Measurements from ENCODE around the gene CENPX. TPM values are rescaled to one million over a fixed set of nuclear protein-coding genes. Genes with fewer than 3 reads are reported as not detected.

The CENPX gene
- total RNA-seq, 1 donor from 2014 or later = 26.3 TPM

DNA sequence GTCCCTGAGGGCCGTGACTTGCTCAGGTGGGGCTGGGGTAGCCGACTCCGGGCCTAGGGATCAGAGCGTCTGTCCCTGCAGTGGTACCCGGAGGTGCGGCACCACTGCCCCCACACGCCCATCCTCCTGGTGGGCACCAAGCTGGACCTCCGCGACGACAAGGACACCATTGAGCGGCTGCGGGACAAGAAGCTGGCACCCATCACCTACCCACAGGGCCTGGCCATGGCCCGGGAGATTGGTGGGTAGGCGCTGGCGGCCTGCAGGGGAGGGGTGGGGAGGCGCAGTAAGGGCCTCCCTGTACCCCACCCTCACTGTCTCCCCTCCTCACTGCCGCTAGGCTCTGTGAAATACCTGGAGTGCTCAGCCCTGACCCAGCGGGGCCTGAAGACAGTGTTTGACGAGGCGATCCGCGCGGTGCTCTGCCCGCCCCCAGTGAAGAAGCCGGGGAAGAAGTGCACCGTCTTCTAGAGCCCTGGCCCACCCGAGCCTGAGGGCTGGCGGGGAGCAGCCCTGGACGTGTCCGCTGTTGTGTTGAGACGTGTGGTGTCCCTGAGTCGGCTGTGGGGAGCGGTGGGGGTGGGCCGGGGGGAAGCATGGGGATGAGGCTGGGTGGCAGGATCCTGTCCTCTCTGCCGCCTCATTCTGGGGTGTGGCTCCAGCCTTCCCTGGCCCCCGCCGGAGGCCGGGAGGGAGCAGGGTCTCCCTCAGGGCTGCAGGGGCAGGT lies 10.8 kb upstream of the CENPX start:
- no peak for TF ChIP-seq CTCF (IDR thresholded peaks at IDR 0.05; ENCODE audit: borderline replicate concordance)
- no peaks in the 10 kb centered on the region for H3K36me3 ChIP-seq
- H3K27me3 ChIP-seq (ENCODE audit: low read depth) = peaks cover 9% of the 10 kb centered on the region
- intact Hi-C loops (cut with micrococcal nuclease) = loop anchor here (5.0 kb wide), 1 partner anchor 114 kb away; no protein-coding TSS in a partner anchor
- DNase-seq = no peak
- H3K4me1 ChIP-seq = peaks cover 52% of the 10 kb centered on the region
- H3K9me3 ChIP-seq (replicated peaks) = no peaks in the 10 kb centered on the region
- H3K4me3 ChIP-seq = no peak overlapping the region
- no peak overlapping the region for H3K27ac ChIP-seq (replicated peaks)

DNA sequence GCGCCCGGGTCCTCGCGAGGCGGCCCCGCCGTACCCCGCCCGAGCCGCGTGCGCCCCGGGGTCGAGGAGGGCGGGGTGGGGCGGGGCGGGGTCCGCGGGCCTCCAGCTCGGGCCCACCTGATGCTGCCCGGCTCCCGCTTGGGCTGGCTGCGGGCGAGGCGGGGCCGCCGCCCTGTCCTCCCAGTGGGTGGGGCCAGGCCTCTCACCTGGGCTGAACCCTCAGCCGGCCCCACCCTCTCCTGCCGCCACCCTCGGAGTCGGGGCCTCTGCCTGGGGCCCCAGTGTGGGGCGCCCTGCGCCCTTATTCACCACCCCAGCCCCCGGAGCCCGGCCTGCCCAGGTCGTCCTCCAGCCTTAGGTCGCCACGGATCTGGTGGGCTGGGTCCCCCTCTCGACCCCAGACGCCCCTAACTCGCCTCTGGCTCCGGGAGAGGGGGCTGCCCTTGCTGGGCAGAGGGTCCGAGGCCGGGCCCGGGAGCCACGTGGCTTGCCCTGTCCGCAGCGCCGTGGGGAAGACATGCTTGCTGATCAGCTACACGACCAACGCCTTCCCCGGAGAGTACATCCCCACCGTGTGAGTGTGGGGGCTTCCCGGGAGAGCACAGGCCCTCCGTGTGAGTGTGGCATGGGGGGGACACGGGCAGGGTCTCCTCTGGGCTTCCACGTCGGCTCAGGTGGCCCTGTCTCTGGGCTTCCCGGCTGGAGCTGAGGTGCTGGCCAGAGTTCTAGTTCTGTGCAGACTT lies 9.4 kb upstream of the CENPX start:
- Histone ChIP-seq H3K9me3 (replicated peaks) (no peaks in the 10 kb centered on the region), H3K27me3 (ENCODE audit: low read depth) (peaks cover 9% of the 10 kb centered on the region), H3K4me1 (peaks cover 47% of the 10 kb centered on the region), H3K27ac (replicated peaks) (no peak overlapping the region), H3K36me3 (no peaks in the 10 kb centered on the region), H3K4me3 (peak overlapping the region; percentile 52)
- no peak for DNase-seq
- TF ChIP-seq CTCF (IDR thresholded peaks at IDR 0.05; ENCODE audit: borderline replicate concordance) = no peak
- intact Hi-C loops (cut with micrococcal nuclease) = loop anchor here (5.0 kb wide), 1 partner anchor 115 kb away; no protein-coding TSS in a partner anchor

DNA sequence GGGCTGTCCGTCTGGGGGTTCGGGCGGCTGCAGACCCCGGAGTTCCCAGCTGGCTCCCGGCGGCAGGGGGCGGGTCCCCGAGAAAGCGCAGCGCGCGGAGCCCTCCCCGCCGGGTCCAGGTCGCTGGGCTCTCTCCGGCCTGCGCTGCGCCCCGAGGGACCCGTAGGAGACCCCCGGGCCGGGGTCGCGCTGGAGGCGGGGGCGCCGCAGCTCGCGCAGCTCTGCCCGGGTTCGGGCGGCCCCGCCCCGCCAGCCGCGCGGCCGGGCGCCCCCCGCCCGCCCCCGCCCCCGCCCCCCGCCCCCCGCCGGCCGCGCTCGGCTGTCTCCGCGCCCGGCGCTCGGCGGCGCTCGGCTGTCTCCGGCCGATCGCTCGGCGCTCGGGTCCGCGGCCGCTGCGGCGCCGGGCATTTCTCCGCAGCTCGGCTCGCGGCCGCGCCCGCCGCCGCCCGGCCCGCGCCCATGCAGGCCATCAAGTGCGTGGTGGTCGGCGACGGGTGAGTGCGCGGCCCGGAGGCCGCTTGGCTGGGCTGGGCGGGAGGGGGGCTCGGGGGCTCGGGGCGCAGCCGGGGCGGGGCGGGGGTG lies 8.7 kb upstream of the CENPX start, which contains the start of gene RAC3:
RAC3 (plus strand) TSS at position 376 of the 582 bp plus-strand sequence; CDS start at position 460, 84 bp downstream.
- intact Hi-C loops (cut with micrococcal nuclease) = loop anchor here (5.0 kb wide), 1 partner anchor 116 kb away; no protein-coding TSS in a partner anchor
- Histone ChIP-seq H3K9me3 (replicated peaks) (no peaks in the 10 kb centered on the region), H3K4me3 (peak within 1 kb of the TSS; percentile 68), H3K36me3 (no peaks in the 10 kb centered on the region), H3K27ac (replicated peaks) (no peak within 1 kb of the TSS), H3K4me1 (peaks cover 40% of the 10 kb centered on the region), H3K27me3 (ENCODE audit: low read depth) (peaks cover 9% of the 10 kb centered on the region)
- DNase-seq = no peak
- TF ChIP-seq CTCF (IDR thresholded peaks at IDR 0.05; ENCODE audit: borderline replicate concordance) = no peak

GRCh38 chr17:82030470-82031302 lies 8.0 kb upstream of the CENPX start:
- Histone ChIP-seq H3K4me1 (peaks cover 33% of the 10 kb centered on the region), H3K4me3 (peak overlapping the region; percentile 68), H3K36me3 (no peaks in the 10 kb centered on the region), H3K27me3 (ENCODE audit: low read depth) (peaks cover 9% of the 10 kb centered on the region), H3K27ac (replicated peaks) (no peak overlapping the region), H3K9me3 (replicated peaks) (no peaks in the 10 kb centered on the region)
- DNase-seq = peak; percentile 81
- TF ChIP-seq CTCF (IDR thresholded peaks at IDR 0.05; ENCODE audit: borderline replicate concordance) = peak; percentile 95
- intact Hi-C loops (cut with micrococcal nuclease) = loop anchor here (5.0 kb wide), 1 partner anchor 117 kb away; no protein-coding TSS in a partner anchor

Measured in left ventricle myocardium inferior (tissue), 1 donor.